ENCODE data around the gene PPP2R5B.

The PPP2R5B gene

DNA sequence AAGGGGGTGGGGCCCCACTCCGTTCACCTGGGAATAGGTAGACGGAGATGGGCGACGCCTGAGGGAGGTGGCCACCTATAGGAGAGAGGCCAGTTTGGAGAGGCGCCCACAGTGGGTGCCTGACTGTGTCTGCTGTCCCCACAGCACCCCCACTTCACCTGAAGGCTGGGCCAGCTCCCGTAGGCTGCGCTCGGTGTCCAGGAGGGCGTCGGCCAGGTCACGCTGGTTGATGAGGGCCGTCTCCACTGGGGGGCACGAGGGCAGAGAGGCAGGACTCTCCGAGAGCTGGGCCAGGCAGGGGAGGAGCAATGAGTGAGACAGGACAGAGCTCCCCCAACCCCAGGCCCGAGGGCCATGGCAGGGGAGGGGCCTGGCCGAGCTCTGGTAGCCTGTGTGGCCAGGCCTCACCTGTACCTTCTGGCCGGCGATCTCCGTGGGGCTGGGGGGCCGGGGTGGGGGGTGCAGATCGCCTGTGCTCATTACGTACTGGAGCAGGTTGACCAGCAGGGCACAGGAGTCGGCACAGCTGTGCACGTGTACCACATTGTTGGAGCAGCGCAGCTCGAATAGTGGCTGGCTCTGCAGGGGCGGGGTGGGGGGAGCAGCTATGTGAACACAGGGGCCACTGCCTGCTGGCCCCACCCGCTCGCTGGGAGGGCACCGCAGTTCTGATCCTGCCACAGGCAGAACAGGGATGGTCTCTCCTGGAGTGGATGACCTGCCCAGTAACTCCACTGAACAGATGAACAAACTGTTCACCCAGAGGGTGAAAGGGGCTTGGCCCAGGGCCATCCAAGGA, 22.2 kb upstream of the PPP2R5B start:
- no peak overlapping the region for H3K27ac ChIP-seq

DNA sequence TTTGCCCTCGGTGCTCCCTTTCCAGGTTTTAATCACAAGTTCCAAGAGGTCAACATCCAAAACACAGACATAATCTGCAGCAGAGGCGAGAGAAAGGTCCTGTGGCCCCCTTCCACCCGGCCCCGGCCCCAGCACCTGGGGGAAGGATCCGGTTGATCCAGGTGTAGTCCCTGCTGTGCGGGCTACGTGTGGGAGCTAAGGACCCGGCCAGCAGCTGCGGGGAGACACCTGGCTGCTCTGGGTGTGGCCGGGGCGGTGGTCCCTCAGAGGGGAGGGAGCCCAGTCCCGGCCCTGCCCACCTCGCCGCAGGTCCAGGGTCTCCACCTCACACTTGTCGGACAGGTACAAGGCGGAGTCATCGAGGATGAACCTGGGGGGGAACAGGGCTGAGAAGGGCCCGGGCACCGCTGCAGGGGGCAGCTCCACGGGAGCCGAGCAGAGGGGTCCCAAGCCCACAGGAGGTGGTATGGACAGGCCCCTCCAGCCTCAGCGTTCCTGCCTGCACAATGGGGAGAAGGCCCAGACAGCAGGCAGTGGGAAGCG, 21.1 kb upstream of the PPP2R5B start:
- TF ChIP-seq, protein P1, sequence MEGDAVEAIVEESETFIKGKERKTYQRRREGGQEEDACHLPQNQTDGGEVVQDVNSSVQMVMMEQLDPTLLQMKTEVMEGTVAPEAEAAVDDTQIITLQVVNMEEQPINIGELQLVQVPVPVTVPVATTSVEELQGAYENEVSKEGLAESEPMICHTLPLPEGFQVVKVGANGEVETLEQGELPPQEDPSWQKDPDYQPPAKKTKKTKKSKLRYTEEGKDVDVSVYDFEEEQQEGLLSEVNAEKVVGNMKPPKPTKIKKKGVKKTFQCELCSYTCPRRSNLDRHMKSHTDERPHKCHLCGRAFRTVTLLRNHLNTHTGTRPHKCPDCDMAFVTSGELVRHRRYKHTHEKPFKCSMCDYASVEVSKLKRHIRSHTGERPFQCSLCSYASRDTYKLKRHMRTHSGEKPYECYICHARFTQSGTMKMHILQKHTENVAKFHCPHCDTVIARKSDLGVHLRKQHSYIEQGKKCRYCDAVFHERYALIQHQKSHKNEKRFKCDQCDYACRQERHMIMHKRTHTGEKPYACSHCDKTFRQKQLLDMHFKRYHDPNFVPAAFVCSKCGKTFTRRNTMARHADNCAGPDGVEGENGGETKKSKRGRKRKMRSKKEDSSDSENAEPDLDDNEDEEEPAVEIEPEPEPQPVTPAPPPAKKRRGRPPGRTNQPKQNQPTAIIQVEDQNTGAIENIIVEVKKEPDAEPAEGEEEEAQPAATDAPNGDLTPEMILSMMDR (IDR thresholded peaks at IDR 0.05): no peak
- TF ChIP-seq ZFX (IDR thresholded peaks at IDR 0.05; ENCODE audit: borderline replicate concordance): no peak
- no peak overlapping the region for H3K27ac ChIP-seq

More for the DNA sequence above, 22.2 kb upstream of the PPP2R5B start:
- TF ChIP-seq, protein P1 (IDR thresholded peaks at IDR 0.05): no peak
- no peak for TF ChIP-seq ZFX (IDR thresholded peaks at IDR 0.05; ENCODE audit: borderline replicate concordance)

DNA sequence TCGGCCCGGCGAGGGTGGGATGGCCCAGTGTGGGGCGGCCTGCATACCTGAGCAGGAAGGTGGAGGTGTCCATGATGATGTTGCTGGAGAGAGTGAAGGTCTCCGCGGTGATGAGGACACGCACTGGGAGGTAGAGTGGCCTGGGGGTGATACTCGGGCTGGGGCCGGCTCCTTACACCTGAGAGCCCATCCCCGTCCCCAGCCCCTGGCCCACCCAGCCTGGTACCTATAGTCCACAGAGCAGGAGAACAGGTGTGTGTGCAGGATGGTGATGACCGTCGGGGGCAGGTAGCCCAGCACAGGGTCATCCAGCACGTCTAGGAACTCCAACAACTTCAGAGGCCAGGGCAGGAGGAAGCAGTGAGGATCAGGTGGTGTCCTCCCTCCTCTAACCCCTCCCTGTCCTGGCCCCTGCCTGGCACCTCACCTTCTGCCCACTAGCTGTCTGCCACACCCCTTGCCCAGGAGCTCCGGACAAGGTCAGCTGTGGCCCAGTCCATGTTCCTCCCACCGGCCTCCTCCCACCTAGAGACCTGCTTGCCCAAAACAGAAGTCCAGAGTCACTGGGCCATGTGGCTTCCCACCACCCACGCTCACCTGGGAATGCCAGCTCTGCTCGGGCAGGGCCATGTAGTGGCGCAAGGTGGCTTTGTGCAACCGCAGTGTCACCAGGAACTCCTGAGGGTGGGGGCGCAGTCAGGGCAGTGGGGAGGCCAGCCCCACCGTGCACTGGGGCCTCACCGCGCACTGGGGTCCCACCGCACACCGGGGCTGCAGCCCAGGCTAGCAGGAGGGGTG, 18.8 kb upstream of the PPP2R5B start:
- TF ChIP-seq, protein P1 (IDR thresholded peaks at IDR 0.05): no peak
- TF ChIP-seq ZFX (IDR thresholded peaks at IDR 0.05; ENCODE audit: borderline replicate concordance): no peak
- no peak overlapping the region for H3K27ac ChIP-seq

DNA sequence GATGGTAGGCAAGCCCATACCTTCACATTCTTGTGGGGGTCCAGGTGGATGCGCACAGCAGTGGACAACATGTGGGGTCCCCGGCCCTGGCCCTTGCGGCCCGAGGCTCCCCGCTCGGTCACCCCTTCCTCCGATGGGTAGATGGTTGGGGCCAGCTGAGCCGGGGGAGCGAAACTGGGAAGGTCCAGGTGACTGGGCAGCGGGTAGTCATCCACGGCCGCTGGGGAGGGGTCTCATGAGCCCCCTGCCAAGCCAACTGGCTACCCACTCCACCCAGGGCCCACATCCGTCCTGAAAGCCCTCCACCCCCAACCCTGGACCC, 18.2 kb upstream of the PPP2R5B start:
- H3K27ac ChIP-seq: no peak overlapping the region
- TF ChIP-seq ZFX (IDR thresholded peaks at IDR 0.05; ENCODE audit: borderline replicate concordance): no peak
- TF ChIP-seq, protein P1 (IDR thresholded peaks at IDR 0.05): no peak

DNA sequence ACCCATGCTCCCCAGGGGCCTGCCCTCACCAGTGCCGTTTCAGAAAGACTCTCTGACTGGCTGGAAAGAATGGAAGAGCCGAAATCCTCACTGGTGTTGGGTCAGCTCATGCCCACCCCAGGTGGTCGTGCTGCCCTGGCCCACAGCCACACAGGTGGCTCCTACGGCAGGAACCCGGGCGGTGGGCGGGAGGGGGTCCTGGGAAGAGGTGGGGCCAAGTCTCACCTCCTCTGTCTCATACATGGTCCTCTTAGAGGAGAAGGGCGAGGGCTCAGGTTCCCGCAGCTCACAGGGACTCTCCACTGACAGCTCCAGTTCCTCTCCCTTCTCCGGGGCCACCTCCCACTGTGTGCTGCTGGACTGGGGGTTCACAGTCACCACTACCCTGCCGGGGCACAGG, 15.7 kb upstream of the PPP2R5B start:
- TF ChIP-seq, protein P1 (IDR thresholded peaks at IDR 0.05): no peak
- TF ChIP-seq ZFX (IDR thresholded peaks at IDR 0.05; ENCODE audit: borderline replicate concordance): no peak
- H3K27ac ChIP-seq: no peak overlapping the region

DNA sequence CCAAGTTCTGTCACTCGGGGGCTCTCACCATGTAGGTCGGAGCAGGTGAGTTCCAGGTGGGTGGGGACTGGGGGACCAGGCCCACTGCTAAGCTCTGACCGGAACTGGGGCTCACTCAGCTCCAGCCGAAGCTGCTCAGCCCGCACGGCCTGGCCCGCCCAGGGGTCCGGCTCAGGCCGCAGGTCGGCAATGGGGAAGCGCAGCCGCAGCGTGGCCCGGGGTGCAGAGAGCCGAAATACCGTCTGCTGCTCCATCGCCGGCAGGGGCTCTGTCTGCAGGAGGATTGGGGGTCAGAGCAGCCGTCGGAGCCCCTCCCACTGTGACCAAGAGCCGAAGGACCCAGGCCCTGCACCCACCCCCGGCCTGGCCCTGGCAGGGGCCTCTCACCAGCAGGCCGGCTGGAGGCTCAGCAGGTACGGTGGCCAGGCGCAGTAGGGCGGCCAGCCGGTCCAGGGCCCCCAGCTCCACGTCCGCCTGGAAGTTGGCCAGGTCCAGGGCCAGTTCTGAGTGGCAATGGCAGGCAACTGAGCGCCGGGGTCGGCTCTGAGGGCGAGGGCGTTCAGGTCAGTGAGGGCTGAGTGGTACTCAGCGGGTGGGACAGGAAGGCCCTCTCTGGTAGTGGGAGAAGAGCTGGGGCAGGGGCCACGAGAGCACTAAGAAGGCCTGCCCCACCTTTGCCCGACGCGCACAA, 14.7 kb upstream of the PPP2R5B start:
- TF ChIP-seq ZFX (IDR thresholded peaks at IDR 0.05; ENCODE audit: borderline replicate concordance): no peak
- TF ChIP-seq, protein P1 (IDR thresholded peaks at IDR 0.05): no peak
- no peak overlapping the region for H3K27ac ChIP-seq

Data from 22Rv1 (cell line).